Cardiac fibroblast (primary cell): ENCODE results near the gene FGD3.

ENCODE experiments used
- DNase-seq, 2 donors: peaks; one replicate each; pipeline versions ENCODE4 v3.0.0 to v3.0.0-alpha.2; 2010; ENCODE audit warnings: low read depth in 2 of 2
- H3K4me3 ChIP-seq, 2 donors: replicated peaks in 1 of 2; 1 replicate in 1 of 2; 2 replicates in 1 of 2; pipeline ENCODE4 v1.5.1; 2011; ENCODE audit warnings: low read depth in 2 of 2, low read length in 2 of 2, mild to moderate bottlenecking in 2 of 2, moderate library complexity in 1 of 2
- TF ChIP-seq, protein P1 (sequence below): IDR thresholded peaks from one replicate; pipeline ENCODE4 v1.5.1; 2011; ENCODE audit warnings: low read depth, mild to moderate bottlenecking, low read length, inconsistent platforms

FGD3 gene

DNA sequence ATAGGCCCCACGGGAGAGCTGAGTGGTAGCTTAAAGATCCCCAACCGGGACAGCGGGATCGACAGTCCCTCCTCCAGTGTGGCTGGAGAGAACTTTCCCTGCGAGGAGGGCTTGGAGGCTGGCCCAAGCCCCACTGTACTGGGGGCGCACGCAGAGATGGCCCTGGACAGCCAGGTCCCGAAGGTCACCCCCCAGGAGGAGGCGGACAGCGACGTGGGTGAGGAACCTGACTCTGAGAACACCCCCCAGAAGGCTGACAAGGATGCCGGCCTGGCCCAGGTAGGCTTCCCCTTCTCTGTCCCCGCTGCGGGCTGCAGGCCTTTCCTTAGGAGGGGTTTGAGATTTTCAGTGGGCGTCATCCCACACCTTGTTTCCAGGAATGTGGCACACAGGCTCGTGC lies 29.1 kb downstream of the FGD3 start:
- TF ChIP-seq, protein P1, sequence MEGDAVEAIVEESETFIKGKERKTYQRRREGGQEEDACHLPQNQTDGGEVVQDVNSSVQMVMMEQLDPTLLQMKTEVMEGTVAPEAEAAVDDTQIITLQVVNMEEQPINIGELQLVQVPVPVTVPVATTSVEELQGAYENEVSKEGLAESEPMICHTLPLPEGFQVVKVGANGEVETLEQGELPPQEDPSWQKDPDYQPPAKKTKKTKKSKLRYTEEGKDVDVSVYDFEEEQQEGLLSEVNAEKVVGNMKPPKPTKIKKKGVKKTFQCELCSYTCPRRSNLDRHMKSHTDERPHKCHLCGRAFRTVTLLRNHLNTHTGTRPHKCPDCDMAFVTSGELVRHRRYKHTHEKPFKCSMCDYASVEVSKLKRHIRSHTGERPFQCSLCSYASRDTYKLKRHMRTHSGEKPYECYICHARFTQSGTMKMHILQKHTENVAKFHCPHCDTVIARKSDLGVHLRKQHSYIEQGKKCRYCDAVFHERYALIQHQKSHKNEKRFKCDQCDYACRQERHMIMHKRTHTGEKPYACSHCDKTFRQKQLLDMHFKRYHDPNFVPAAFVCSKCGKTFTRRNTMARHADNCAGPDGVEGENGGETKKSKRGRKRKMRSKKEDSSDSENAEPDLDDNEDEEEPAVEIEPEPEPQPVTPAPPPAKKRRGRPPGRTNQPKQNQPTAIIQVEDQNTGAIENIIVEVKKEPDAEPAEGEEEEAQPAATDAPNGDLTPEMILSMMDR: no peak
- no peak overlapping the region for H3K4me3 ChIP-seq
- DNase-seq: no peak

DNA sequence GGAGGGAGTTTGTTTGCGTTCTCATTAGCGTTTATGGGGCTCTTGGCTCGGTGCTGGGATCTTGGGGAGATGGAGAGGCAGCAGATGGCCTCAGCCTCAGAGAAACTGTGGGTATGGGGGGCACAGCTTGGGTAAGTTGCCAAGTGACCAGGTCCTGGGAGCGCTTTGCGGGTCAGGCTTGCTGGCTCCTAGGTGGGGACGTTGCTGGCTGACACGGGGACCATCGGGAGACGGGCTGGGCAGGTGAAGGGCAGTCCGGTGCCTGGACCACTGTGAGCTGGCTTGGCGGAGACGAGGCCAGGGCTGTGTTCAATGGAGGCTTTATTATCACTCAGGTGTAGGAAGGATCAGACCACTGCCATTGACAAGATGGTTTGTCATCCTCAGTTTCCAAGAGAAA lies 30.0 kb downstream of the FGD3 start:
- no peak overlapping the region for H3K4me3 ChIP-seq
- no peak for DNase-seq
- TF ChIP-seq, protein P1: no peak

DNA sequence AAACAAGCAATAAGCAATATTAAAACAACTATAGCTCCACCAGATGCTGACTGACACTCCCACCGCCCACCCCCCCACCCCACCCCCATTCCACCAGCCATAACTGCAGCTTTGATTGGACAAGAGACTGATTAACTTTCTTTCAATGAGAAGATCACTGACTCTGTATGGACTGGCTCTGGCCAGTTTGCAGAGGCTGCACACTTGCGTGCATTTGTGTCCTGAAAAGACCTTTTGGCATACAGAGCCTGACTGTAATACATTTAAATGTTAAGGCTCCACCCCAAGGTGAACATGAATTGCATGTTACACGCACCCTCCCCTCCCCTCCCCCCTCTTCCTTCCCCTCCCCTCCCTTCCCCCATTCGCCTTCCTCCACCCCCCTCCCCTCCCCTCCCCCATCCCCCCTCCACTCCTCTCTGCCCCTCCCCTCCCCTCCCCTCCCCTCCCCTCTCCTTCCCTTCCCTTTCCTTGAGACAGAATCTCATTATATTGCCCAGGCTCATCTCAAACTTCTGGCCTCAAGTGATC lies 31.1 kb downstream of the FGD3 start:
- no peak overlapping the region for H3K4me3 ChIP-seq
- TF ChIP-seq, protein P1: no peak
- no peak for DNase-seq

DNA sequence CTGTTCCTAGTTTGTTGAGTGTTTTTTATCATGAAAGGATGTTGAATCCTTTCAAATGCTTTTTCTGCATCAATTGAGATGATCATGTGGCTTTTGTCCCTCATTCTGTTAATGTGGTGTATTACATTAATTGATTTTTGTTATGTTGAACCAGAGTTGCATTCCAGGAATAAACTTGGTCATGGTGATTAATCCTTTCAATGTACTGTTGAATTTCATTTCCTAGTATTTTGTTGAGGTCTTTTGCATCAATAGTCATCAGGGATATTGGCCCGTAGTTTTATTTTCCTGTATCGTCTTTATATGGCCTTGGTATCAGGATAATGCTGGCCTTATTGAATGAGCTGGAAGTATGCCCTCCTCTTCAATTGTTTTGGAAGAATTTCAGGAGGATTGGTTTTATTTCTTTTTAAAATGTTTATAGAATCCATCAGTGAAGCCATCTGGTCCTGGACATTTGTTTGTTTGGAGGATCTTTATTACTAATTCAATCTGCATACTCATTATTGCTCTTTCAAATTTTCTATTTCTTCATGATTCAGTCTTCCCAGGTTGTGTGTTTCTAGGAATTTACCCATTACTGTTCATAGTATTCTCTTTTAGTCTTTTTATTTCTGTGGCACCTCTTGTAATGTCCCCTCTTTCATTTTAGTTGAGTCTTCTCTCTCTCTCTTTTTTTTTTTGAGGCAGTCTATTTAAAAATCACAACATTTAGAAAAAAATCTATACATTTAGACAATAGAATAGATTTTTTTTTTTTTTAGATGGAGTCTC lies 32.1 kb downstream of the FGD3 start:
- TF ChIP-seq, protein P1: no peak
- no peak for DNase-seq
- no peak overlapping the region for H3K4me3 ChIP-seq

DNA sequence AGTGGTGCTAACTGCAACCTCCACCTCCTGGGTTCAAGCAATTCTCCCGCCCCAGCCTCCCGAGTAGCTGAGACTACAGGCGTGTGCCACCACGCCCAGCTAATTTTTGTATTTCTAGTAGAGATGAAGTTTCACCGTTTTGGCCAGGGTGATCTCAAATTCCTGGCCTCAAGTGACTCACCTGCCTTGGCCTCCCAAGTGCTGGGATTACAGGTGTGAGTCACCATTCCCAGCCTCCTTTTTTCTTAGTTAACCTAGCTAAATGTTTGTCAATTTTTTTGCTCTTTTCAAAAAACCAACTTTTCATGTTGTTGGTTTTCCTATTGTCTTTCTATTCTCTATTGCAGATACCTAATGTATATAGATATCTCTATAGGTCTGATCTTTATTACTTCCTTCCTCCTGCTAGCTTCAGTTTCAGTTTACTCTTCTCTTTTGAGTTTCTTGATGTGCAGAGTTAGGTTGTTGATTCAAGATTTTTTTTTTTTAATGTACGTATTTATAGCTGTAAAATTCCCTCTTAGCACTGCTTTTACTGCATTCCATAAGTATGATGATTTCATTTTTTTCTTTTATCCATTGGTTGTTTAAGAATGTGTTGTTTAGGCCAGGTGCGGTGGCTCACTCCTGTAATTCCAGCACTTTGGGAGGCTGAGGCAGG lies 32.9 kb downstream of the FGD3 start:
- TF ChIP-seq, protein P1: no peak
- DNase-seq: no peak
- no peak overlapping the region for H3K4me3 ChIP-seq

DNA sequence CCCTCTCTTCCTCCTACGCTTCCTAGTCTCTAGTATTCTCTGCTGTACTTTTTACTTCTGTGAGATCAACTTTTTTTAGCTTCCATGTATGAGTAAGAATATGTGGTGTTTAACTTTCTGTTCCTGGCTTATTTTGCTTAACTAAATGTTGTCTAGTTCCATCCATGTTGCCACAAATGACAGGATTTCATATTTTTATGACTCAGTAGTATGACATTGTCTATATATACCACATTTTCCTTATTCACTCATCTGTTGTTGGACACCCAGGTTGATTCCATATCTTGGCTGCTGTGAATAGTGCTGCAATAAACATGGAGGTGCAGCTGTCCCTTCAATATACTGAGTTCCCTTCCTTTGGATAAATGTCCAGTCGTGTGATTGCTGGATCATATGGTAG lies 34.8 kb downstream of the FGD3 start:
- TF ChIP-seq, protein P1: no peak

More for the DNA sequence above, 34.8 kb downstream of the FGD3 start:
- no peak overlapping the region for H3K4me3 ChIP-seq
- no peak for DNase-seq
